Measurements from ENCODE around the gene SLC28A1.

DNA sequence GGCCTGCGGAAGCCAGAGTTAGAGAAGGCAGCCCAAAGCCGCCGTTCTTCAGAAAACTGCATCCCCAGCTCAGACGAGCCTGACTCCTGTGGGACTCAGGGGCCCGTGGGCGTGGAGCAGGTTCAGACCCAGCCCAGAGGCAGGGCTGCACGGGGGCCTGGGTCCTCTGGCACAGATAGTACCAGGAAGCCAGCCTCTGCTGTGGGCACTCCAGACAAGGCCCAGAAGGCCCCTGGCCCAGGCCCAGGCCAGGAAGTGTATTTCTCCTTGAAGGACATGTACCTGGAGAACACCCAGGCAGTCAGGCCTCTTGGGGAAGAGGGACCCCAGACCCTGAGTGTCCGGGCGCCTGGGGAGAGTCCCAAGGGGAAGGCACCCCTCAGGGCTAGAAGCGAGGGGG is 44.2 kb upstream of the SLC28A1 start:
- TF ChIP-seq POLR2A (IDR thresholded peaks at IDR 0.05) (no peak), EP300 (IDR thresholded peaks at IDR 0.05; ENCODE audit: low read depth) (no peak)
